22Rv1 (cell line): Measurements from ENCODE around the gene PRAC1.

Source experiments
- ZFX ChIP-seq: fragments of 450-650 bp; IDR thresholded peaks from 2 replicates; pipeline ENCODE4 v1.6.1; 2017; ENCODE audit warnings: antibody characterized with exemption, borderline replicate concordance
- TF ChIP-seq, protein P1 (sequence below): fragments of 450-650 bp; IDR thresholded peaks from 2 replicates; pipeline ENCODE4 v1.5.1; 2017; ENCODE audit warnings: mild to moderate bottlenecking

DNA sequence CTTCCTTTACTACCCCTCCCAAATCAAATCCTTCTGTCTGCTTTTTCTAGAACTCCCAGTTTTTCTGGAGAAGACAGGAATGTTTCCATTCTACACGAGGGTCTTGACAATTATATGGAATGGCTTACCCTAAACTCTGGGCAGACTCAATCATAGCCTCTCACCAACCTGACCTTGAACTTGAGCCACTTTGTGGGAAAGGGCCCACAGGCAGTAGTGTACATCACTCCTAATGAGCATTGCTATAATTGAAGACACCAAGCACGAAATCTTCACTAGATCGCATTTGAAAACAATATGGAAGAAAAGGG, 7.9 kb upstream of the PRAC1 start:
- TF ChIP-seq, protein P1, sequence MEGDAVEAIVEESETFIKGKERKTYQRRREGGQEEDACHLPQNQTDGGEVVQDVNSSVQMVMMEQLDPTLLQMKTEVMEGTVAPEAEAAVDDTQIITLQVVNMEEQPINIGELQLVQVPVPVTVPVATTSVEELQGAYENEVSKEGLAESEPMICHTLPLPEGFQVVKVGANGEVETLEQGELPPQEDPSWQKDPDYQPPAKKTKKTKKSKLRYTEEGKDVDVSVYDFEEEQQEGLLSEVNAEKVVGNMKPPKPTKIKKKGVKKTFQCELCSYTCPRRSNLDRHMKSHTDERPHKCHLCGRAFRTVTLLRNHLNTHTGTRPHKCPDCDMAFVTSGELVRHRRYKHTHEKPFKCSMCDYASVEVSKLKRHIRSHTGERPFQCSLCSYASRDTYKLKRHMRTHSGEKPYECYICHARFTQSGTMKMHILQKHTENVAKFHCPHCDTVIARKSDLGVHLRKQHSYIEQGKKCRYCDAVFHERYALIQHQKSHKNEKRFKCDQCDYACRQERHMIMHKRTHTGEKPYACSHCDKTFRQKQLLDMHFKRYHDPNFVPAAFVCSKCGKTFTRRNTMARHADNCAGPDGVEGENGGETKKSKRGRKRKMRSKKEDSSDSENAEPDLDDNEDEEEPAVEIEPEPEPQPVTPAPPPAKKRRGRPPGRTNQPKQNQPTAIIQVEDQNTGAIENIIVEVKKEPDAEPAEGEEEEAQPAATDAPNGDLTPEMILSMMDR = no peak
- no peak for TF ChIP-seq ZFX
